GM18868 (cell line): ENCODE data around the gene NUDT22.

Experiments
- ATAC-seq: cut with Tn5 transposase; IDR thresholded peaks from one replicate; pipeline ENCODE4 v1.9.1; 2021; ENCODE audit warnings: mild to moderate bottlenecking, moderate library complexity; ENCODE audit not compliant: unreplicated experiment

Gene NUDT22

GRCh38 chr11:64226507-64227051 lies 505 bp downstream of the NUDT22 start:
- peak; percentile 34 for ATAC-seq

GRCh38 chr11:64227405-64227956 lies 1.4 kb downstream of the NUDT22 start:
- ATAC-seq: no peak

- ATAC-seq: no peak
These were observed 3.1 kb downstream of the NUDT22 start for GRCh38 chr11:64229090-64229743.

GRCh38 chr11:64229744-64230170 lies 3.7 kb downstream of the NUDT22 start:
- no peak for ATAC-seq

- peak; percentile 43 for ATAC-seq
These were observed 4.3 kb downstream of the NUDT22 start, which contains the start of gene DNAJC4 for GRCh38 chr11:64230171-64230984. DNAJC4 (plus strand) TSS chr11:64230548; CDS start chr11:64230855, 307 bp downstream.

- ATAC-seq: no peak
These were observed 4.9 kb downstream of the NUDT22 start for GRCh38 chr11:64230985-64231365.

GRCh38 chr11:64231546-64231945 lies 5.5 kb downstream of the NUDT22 start:
- no peak for ATAC-seq

GRCh38 chr11:64232182-64232966 lies 6.3 kb downstream of the NUDT22 start:
- ATAC-seq: no peak

- ATAC-seq: no peak
These were observed 6.9 kb downstream of the NUDT22 start for GRCh38 chr11:64232967-64233315.

- ATAC-seq: peak; percentile 54
These were observed 8.0 kb downstream of the NUDT22 start, which contains the start of gene VEGFB for GRCh38 chr11:64233913-64234586. VEGFB (plus strand) TSS chr11:64234584; CDS start chr11:64234834, 250 bp downstream.

- ATAC-seq: peak; percentile 37
These were observed 8.7 kb downstream of the NUDT22 start for GRCh38 chr11:64234647-64235379.

GRCh38 chr11:64235437-64236161 lies 9.5 kb downstream of the NUDT22 start:
- no peak for ATAC-seq

- ATAC-seq: no peak
These were observed 11.4 kb downstream of the NUDT22 start for GRCh38 chr11:64237484-64237951.

GRCh38 chr11:64238076-64238475 lies 12.0 kb downstream of the NUDT22 start:
- no peak for ATAC-seq

- no peak for ATAC-seq
These were observed 12.9 kb downstream of the NUDT22 start for GRCh38 chr11:64238999-64239398.

GRCh38 chr11:64239662-64240434 lies 13.8 kb downstream of the NUDT22 start:
- ATAC-seq: no peak

- ATAC-seq: peak; percentile 47
These were observed 14.6 kb downstream of the NUDT22 start, which contains the start of gene FKBP2 for GRCh38 chr11:64240435-64241240. FKBP2 (plus strand) TSS chr11:64241095; CDS start chr11:64242388, 1,293 bp downstream.
